HepG2 (cell line): ENCODE measurements around the gene SLC39A2. TPM values are rescaled to one million over a fixed set of nuclear protein-coding genes. Genes with fewer than 3 reads are reported as not detected.

Experiments
- ASH2L ChIP-seq: fragments of 300-600, 200-600 bp; sonication (generic); IDR thresholded peaks from 2 replicates; pipeline ENCODE4 v1.7.0; 2017; ENCODE audit warnings: low read depth, mild to moderate bottlenecking, moderate library complexity, mixed read lengths, low read length; ENCODE audit not compliant: insufficient read length
- DMAP1 ChIP-seq: IDR thresholded peaks from 2 replicates; pipeline ENCODE4 v1.6.1; 2016
- GATAD2A ChIP-seq: IDR thresholded peaks from 2 replicates; pipeline ENCODE4 v1.6.1; 2016
- HNRNPUL1 ChIP-seq: fragments of 200-400 bp; formaldehyde crosslinking; IDR thresholded peaks from 2 replicates; pipeline ENCODE4 v1.6.1; 2017; ENCODE audit warnings: low read depth, mild to moderate bottlenecking, low read length, moderate library complexity
- HOMEZ ChIP-seq: IDR thresholded peaks from 2 replicates; pipeline ENCODE4 v1.6.1; 2016; ENCODE audit warnings: low read depth
- NCOA5 ChIP-seq: sonication (generic); formaldehyde crosslinking; IDR thresholded peaks from 2 replicates; pipeline ENCODE4 v1.4.0; 2020; ENCODE audit warnings: missing genetic modification reagents
- PBX2 ChIP-seq: IDR thresholded peaks from 2 replicates; pipeline ENCODE4 v1.6.1; 2016; ENCODE audit warnings: control low read depth
- PHF5A ChIP-seq: IDR thresholded peaks from one replicate; pipeline ENCODE4 v1.6.1; 2018; ENCODE audit warnings: low read depth, missing genetic modification reagents; ENCODE audit not compliant: unreplicated experiment
- PLSCR1 ChIP-seq: sonication (generic); formaldehyde crosslinking; IDR thresholded peaks from 2 replicates; pipeline ENCODE4 v1.5.0; 2020; ENCODE audit warnings: missing genetic modification reagents, mild to moderate bottlenecking, borderline replicate concordance
- REL ChIP-seq: sonication (generic); formaldehyde crosslinking; conservative IDR thresholded peaks from 2 replicates; pipeline ENCODE4 v1.8.0; 2022; ENCODE audit warnings: mild to moderate bottlenecking, missing genetic modification reagents, moderate library complexity
- TSC22D2 ChIP-seq: sonication (generic); formaldehyde crosslinking; IDR thresholded peaks from 2 replicates; pipeline ENCODE4 v1.5.1; 2020; ENCODE audit warnings: missing genetic modification reagents, mild to moderate bottlenecking, borderline replicate concordance
- U2AF2 ChIP-seq: fragments of 200-400 bp; formaldehyde crosslinking; IDR thresholded peaks from 2 replicates; pipeline ENCODE4 v1.6.1; 2017; ENCODE audit warnings: low read depth, mild to moderate bottlenecking, low read length
- ZBED4 ChIP-seq: sonication (generic); formaldehyde crosslinking; IDR thresholded peaks from 2 replicates; pipeline ENCODE4 v1.4.0; 2020; ENCODE audit warnings: missing genetic modification reagents, borderline replicate concordance
- ZBTB1 ChIP-seq: sonication (generic); formaldehyde crosslinking; IDR thresholded peaks from 2 replicates; pipeline ENCODE4 v1.4.0; 2020; ENCODE audit warnings: missing genetic modification reagents, borderline replicate concordance
- ZHX1 ChIP-seq: sonication (generic); formaldehyde crosslinking; IDR thresholded peaks from 2 replicates; pipeline ENCODE4 v1.8.1; 2022; ENCODE audit warnings: low read depth, mild to moderate bottlenecking, missing genetic modification reagents
- ZNF232 ChIP-seq: sonication (generic); formaldehyde crosslinking; IDR thresholded peaks from 2 replicates; pipeline ENCODE4 v1.4.0; 2020; ENCODE audit warnings: missing genetic modification reagents, borderline replicate concordance
- ZNF362 ChIP-seq: sonication (generic); formaldehyde crosslinking; IDR thresholded peaks from 2 replicates; pipeline ENCODE4 v1.4.0; 2020; ENCODE audit warnings: missing genetic modification reagents, mild to moderate bottlenecking, borderline replicate concordance
- ZNF580 ChIP-seq: IDR thresholded peaks from 2 replicates; pipeline ENCODE4 v1.6.1; 2016; ENCODE audit warnings: low read depth, borderline replicate concordance
- ZNF614 ChIP-seq: IDR thresholded peaks from 2 replicates; pipeline ENCODE4 v1.6.1; 2018; ENCODE audit warnings: missing biosample characterization, missing genetic modification reagents, inconsistent platforms, borderline replicate concordance
- polyA plus RNA-seq, 8 experiments: library from polyadenylated mRNA; depleted of rRNA in 3 of 8; stranded (reverse) in 7 of 8; unstranded in 1 of 8; fragments of >200 nt; fragmentation: Illumina TruSeq in 4 of 8; extraction: Trizol in 4 of 8; gene quantifications; 2 replicates each; pipeline versions ENCODE4 v1.2.1 to v1.2.3, GENCODE V29; 2011 to 2016; ENCODE audit warnings: low read depth in 4 of 8, missing spikeins in 1 of 8, mixed read lengths in 1 of 8; ENCODE audit not compliant: insufficient read depth in 1 of 8
- total RNA-seq, 5 experiments: library from RNA; depleted of rRNA; stranded (reverse); fragments of >200 nt; fragmentation: Illumina TruSeq; extraction: Trizol; gene quantifications; 2 replicates each; pipeline ENCODE4 v1.2.3, GENCODE V29; 2016; ENCODE audit warnings: low read depth in 1 of 5

The SLC39A2 gene
- total and polyA plus RNA-seq, 2 of the 13 experiments (the other 11 are each of a cell fraction or from before 2014, with no cell fraction given), result 0.08 to 0.11 TPM

- 0 out of 2 replicates have a peak, but pooled peaks have one; percentile 25 for TF ChIP-seq DMAP1 (CRISPR knock-in tag)
- TF ChIP-seq PLSCR1 (CRISPR knock-in tag), result no peak
- TF ChIP-seq ZNF232 (CRISPR knock-in tag), result no peak
- TF ChIP-seq U2AF2, result no peak
- no peak for TF ChIP-seq ZBTB1
- TF ChIP-seq ZBED4 (CRISPR knock-in tag), result no peak
- no peak for TF ChIP-seq ZNF362 (CRISPR knock-in tag)
- no peak for TF ChIP-seq HOMEZ
- no peak for TF ChIP-seq TSC22D2 (CRISPR knock-in tag)
- TF ChIP-seq GATAD2A (CRISPR knock-in tag), result peak; percentile 71
- TF ChIP-seq PHF5A (CRISPR knock-in tag), result no peak
- TF ChIP-seq NCOA5 (CRISPR knock-in tag), result no peak
- no peak for TF ChIP-seq PBX2 (CRISPR knock-in tag)
- no peak for TF ChIP-seq ZHX1 (CRISPR knock-in tag)
- no peak for TF ChIP-seq HNRNPUL1
- TF ChIP-seq ZNF580 (CRISPR knock-in tag), result no peak
- no peak for TF ChIP-seq ZNF614 (CRISPR knock-in tag)
- TF ChIP-seq ASH2L, result peak; percentile 34
- no peak for TF ChIP-seq REL
These were observed 49.5 kb downstream of the SLC39A2 start (continued) for GRCh38 chr14:21048638-21049037.
